Measurements from ENCODE around the gene SLC25A21.
"Not testable (repeated sequence)": the region's sequence is repeated elsewhere in the genome, so short reads cannot be mapped to it uniquely, and the experiment has no call there.

The SLC25A21 gene

GRCh38 chr14:36702474-36702873 lies 469.9 kb downstream of the SLC25A21 start:
- POLR2A ChIA-PET, result no interaction called here
- no peak for TF ChIP-seq CTCF (IDR thresholded peaks at IDR 0.05; ENCODE audit: insufficient read depth, low read length, missing control alignments)
- CTCF ChIA-PET, result interaction anchor here (1.6 kb wide), 1 partner anchor 47 kb away, joined by 3 read pairs; no protein-coding TSS in a partner anchor
- H3K4me3 ChIP-seq (ENCODE audit: low read depth, low read length), result no peak overlapping the region
- DNase-seq (ENCODE audit: low read depth, low spot score), result no peak

GRCh38 chr14:36701132-36701531 lies 471.3 kb downstream of the SLC25A21 start:
- POLR2A ChIA-PET, result no interaction called here
- DNase-seq (ENCODE audit: low read depth, low spot score), result no peak
- no peak for TF ChIP-seq CTCF (IDR thresholded peaks at IDR 0.05; ENCODE audit: insufficient read depth, low read length, missing control alignments)
- CTCF ChIA-PET, result interaction anchor here (1.3 to 1.6 kb wide), 2 partner anchors 46 to 53 kb away, joined by 3 to 5 read pairs; no protein-coding TSS in a partner anchor
- H3K4me3 ChIP-seq (ENCODE audit: low read depth, low read length), result no peak overlapping the region

- POLR2A ChIA-PET, result no interaction called here
- no peak for TF ChIP-seq CTCF (IDR thresholded peaks at IDR 0.05; ENCODE audit: insufficient read depth, low read length, missing control alignments)
- no peak overlapping the region for H3K4me3 ChIP-seq (ENCODE audit: low read depth, low read length)
- DNase-seq (ENCODE audit: low read depth, low spot score), result no peak
- CTCF ChIA-PET, result interaction anchor here (1.3 to 1.6 kb wide), 2 partner anchors 45 to 53 kb away, joined by 3 to 5 read pairs; no protein-coding TSS in a partner anchor
Measured at GRCh38 chr14:36700651-36701050, 471.8 kb downstream of the SLC25A21 start.

- POLR2A ChIA-PET; DNase-seq (ENCODE audit: low read depth, low spot score); H3K4me3 ChIP-seq (ENCODE audit: low read depth, low read length); CTCF ChIA-PET: not testable (repeated sequence)
Measured at GRCh38 chr14:36699420-36699819, 473.0 kb downstream of the SLC25A21 start.

- no peak for DNase-seq (ENCODE audit: low read depth, low spot score)
- ChIA-PET POLR2A (no interaction called here), CTCF (no interaction called here)
- TF ChIP-seq CTCF (IDR thresholded peaks at IDR 0.05; ENCODE audit: insufficient read depth, low read length, missing control alignments), result no peak
- no peak overlapping the region for H3K4me3 ChIP-seq (ENCODE audit: low read depth, low read length)
Measured at GRCh38 chr14:36690311-36691040, 481.9 kb downstream of the SLC25A21 start.

GRCh38 chr14:36684946-36685345 lies 487.5 kb downstream of the SLC25A21 start:
- no peak for TF ChIP-seq CTCF (IDR thresholded peaks at IDR 0.05; ENCODE audit: insufficient read depth, low read length, missing control alignments)
- no peak for DNase-seq (ENCODE audit: low read depth, low spot score)
- CTCF ChIA-PET, result no interaction called here
- H3K4me3 ChIP-seq (ENCODE audit: low read depth, low read length), result no peak overlapping the region
- POLR2A ChIA-PET, result no interaction called here
